Activated naive CD8-positive, alpha-beta T cell treated with anti-CD3 and anti-CD28 coated beads, Interleukin-2, amount 50 U/mL, for 24 hours (primary cell): ENCODE results near the gene KRT37.
A peak's percentile ranks its signal among the peaks of the same experiment; 100 is the strongest.

Source experiments
- ATAC-seq: fragments of 150-1000 bp; cut with Tn5 transposase; one replicate; pipeline ENCODE4 v1.10.0; 2021
- DNase-seq: peaks from one replicate; pipeline ENCODE4 v3.0.0; 2021
- H3K27ac Mint-ChIP-seq: one replicate; pipeline ENCODE4 v1.8.0; 2021; ENCODE audit warnings: mild to moderate bottlenecking, mixed read lengths
- H3K27me3 Mint-ChIP-seq: one replicate; pipeline ENCODE4 v1.8.0; 2021; ENCODE audit warnings: mixed read lengths
- H3K36me3 Mint-ChIP-seq: one replicate; pipeline ENCODE4 v1.8.0; 2021; ENCODE audit warnings: low read depth, mixed read lengths
- H3K4me1 Mint-ChIP-seq: one replicate; pipeline ENCODE4 v1.8.0; 2021; ENCODE audit warnings: mixed read lengths
- H3K4me3 Mint-ChIP-seq: one replicate; pipeline ENCODE4 v1.8.0; 2021; ENCODE audit warnings: mild to moderate bottlenecking, moderate library complexity, mixed read lengths
- H3K9me3 Mint-ChIP-seq: one replicate; pipeline ENCODE4 v1.8.0; 2021; ENCODE audit warnings: mixed read lengths

KRT37 gene

GRCh38 chr17:41421116-41421515 lies 3.3 kb downstream of the KRT37 start:
- DNase-seq (no peak), ATAC-seq (no peak)
- H3K4me3 Mint-ChIP-seq = no peak overlapping the region
- H3K27me3 Mint-ChIP-seq = no peaks in the 10 kb centered on the region
- no peaks in the 10 kb centered on the region for H3K4me1 Mint-ChIP-seq
- no peak overlapping the region for H3K27ac Mint-ChIP-seq
- no peaks in the 10 kb centered on the region for H3K36me3 Mint-ChIP-seq
- no peaks in the 10 kb centered on the region for H3K9me3 Mint-ChIP-seq

GRCh38 chr17:41420134-41420533 lies 4.3 kb downstream of the KRT37 start:
- Mint-ChIP-seq H3K4me3 (no peak overlapping the region), H3K4me1 (no peaks in the 10 kb centered on the region), H3K27ac (no peak overlapping the region), H3K27me3 (no peaks in the 10 kb centered on the region), H3K9me3 (no peaks in the 10 kb centered on the region), H3K36me3 (no peaks in the 10 kb centered on the region)
- no peak for DNase-seq
- ATAC-seq = no peak

GRCh38 chr17:41419716-41420115 lies 4.7 kb downstream of the KRT37 start:
- no peak for ATAC-seq
- no peak overlapping the region for H3K4me3 Mint-ChIP-seq
- H3K27me3 Mint-ChIP-seq = no peaks in the 10 kb centered on the region
- no peaks in the 10 kb centered on the region for H3K9me3 Mint-ChIP-seq
- no peaks in the 10 kb centered on the region for H3K4me1 Mint-ChIP-seq
- H3K27ac Mint-ChIP-seq = no peak overlapping the region
- DNase-seq = no peak
- no peaks in the 10 kb centered on the region for H3K36me3 Mint-ChIP-seq

GRCh38 chr17:41418116-41418860 lies 6.1 kb downstream of the KRT37 start:
- no peak overlapping the region for H3K27ac Mint-ChIP-seq
- H3K36me3 Mint-ChIP-seq = no peaks in the 10 kb centered on the region
- no peaks in the 10 kb centered on the region for H3K27me3 Mint-ChIP-seq
- H3K4me1 Mint-ChIP-seq = no peaks in the 10 kb centered on the region
- ATAC-seq (no peak), DNase-seq (no peak)
- H3K4me3 Mint-ChIP-seq = no peak overlapping the region
- H3K9me3 Mint-ChIP-seq = no peaks in the 10 kb centered on the region

- Mint-ChIP-seq H3K9me3 (no peaks in the 10 kb centered on the region), H3K4me1 (no peaks in the 10 kb centered on the region), H3K27ac (no peak overlapping the region), H3K4me3 (no peak overlapping the region), H3K36me3 (no peaks in the 10 kb centered on the region), H3K27me3 (no peaks in the 10 kb centered on the region)
- ATAC-seq (peak; percentile 49), DNase-seq (no peak)
Observed at GRCh38 chr17:41417576-41418015, 6.8 kb downstream of the KRT37 start.

- no peaks in the 10 kb centered on the region for H3K36me3 Mint-ChIP-seq
- H3K9me3 Mint-ChIP-seq = no peaks in the 10 kb centered on the region
- DNase-seq (no peak), ATAC-seq (no peak)
- no peaks in the 10 kb centered on the region for H3K27me3 Mint-ChIP-seq
- no peak overlapping the region for H3K27ac Mint-ChIP-seq
- no peaks in the 10 kb centered on the region for H3K4me1 Mint-ChIP-seq
- no peak overlapping the region for H3K4me3 Mint-ChIP-seq
Observed at GRCh38 chr17:41417127-41417526, 7.3 kb downstream of the KRT37 start.

GRCh38 chr17:41416479-41416878 lies 7.9 kb downstream of the KRT37 start:
- Mint-ChIP-seq H3K27ac (no peak overlapping the region), H3K27me3 (no peaks in the 10 kb centered on the region), H3K9me3 (no peaks in the 10 kb centered on the region), H3K4me3 (no peak overlapping the region), H3K4me1 (no peaks in the 10 kb centered on the region), H3K36me3 (no peaks in the 10 kb centered on the region)
- no peak for ATAC-seq
- DNase-seq = no peak

- DNase-seq = no peak
- Mint-ChIP-seq H3K4me1 (no peaks in the 10 kb centered on the region), H3K4me3 (no peak overlapping the region), H3K27me3 (no peaks in the 10 kb centered on the region), H3K36me3 (no peaks in the 10 kb centered on the region), H3K27ac (no peak overlapping the region), H3K9me3 (no peaks in the 10 kb centered on the region)
- no peak for ATAC-seq
Observed at GRCh38 chr17:41415833-41416335, 8.5 kb downstream of the KRT37 start.

- ATAC-seq = no peak
- H3K4me3 Mint-ChIP-seq = no peak overlapping the region
- no peaks in the 10 kb centered on the region for H3K9me3 Mint-ChIP-seq
- no peaks in the 10 kb centered on the region for H3K4me1 Mint-ChIP-seq
- H3K27ac Mint-ChIP-seq = no peak overlapping the region
- no peak for DNase-seq
- no peaks in the 10 kb centered on the region for H3K27me3 Mint-ChIP-seq
- no peaks in the 10 kb centered on the region for H3K36me3 Mint-ChIP-seq
Observed at GRCh38 chr17:41415411-41415810, 9.0 kb downstream of the KRT37 start.

GRCh38 chr17:41413982-41414381 lies 10.4 kb downstream of the KRT37 start:
- no peak overlapping the region for H3K4me3 Mint-ChIP-seq
- no peak for ATAC-seq
- H3K9me3 Mint-ChIP-seq = no peaks in the 10 kb centered on the region
- H3K36me3 Mint-ChIP-seq = no peaks in the 10 kb centered on the region
- H3K27me3 Mint-ChIP-seq = peaks cover 2% of the 10 kb centered on the region
- peaks cover 5% of the 10 kb centered on the region for H3K4me1 Mint-ChIP-seq
- H3K27ac Mint-ChIP-seq = no peak overlapping the region
- DNase-seq = no peak

GRCh38 chr17:41413353-41413957 lies 10.9 kb downstream of the KRT37 start:
- Mint-ChIP-seq H3K27ac (no peak overlapping the region), H3K4me1 (peaks cover 7% of the 10 kb centered on the region), H3K4me3 (no peak overlapping the region), H3K36me3 (no peaks in the 10 kb centered on the region), H3K27me3 (peaks cover 2% of the 10 kb centered on the region), H3K9me3 (no peaks in the 10 kb centered on the region)
- ATAC-seq (no peak), DNase-seq (no peak)

GRCh38 chr17:41411072-41411840 lies 13.1 kb downstream of the KRT37 start:
- no peak overlapping the region for H3K27ac Mint-ChIP-seq
- no peak for ATAC-seq

GRCh38 chr17:41407226-41407625 lies 17.2 kb downstream of the KRT37 start:
- H3K4me1 Mint-ChIP-seq = peaks cover 39% of the 10 kb centered on the region
- peaks cover 2% of the 10 kb centered on the region for H3K27me3 Mint-ChIP-seq
- ATAC-seq (no peak), DNase-seq (no peak)
- no peak overlapping the region for H3K4me3 Mint-ChIP-seq
- no peaks in the 10 kb centered on the region for H3K36me3 Mint-ChIP-seq
- H3K27ac Mint-ChIP-seq = no peak overlapping the region
- no peaks in the 10 kb centered on the region for H3K9me3 Mint-ChIP-seq

More at GRCh38 chr17:41411072-41411840, 13.1 kb downstream of the KRT37 start:
- Mint-ChIP-seq H3K4me3 (no peak overlapping the region), H3K36me3 (no peaks in the 10 kb centered on the region), H3K4me1 (peaks cover 7% of the 10 kb centered on the region), H3K9me3 (no peaks in the 10 kb centered on the region), H3K27me3 (peaks cover 2% of the 10 kb centered on the region)
- no peak for DNase-seq

- H3K4me1 Mint-ChIP-seq = peaks cover 41% of the 10 kb centered on the region
- ATAC-seq = no peak
- H3K27ac Mint-ChIP-seq = no peak overlapping the region
- H3K4me3 Mint-ChIP-seq = no peak overlapping the region
- peaks cover 6% of the 10 kb centered on the region for H3K27me3 Mint-ChIP-seq
- no peaks in the 10 kb centered on the region for H3K36me3 Mint-ChIP-seq
- DNase-seq = no peak
- no peaks in the 10 kb centered on the region for H3K9me3 Mint-ChIP-seq
Observed at GRCh38 chr17:41406205-41406604, 18.2 kb downstream of the KRT37 start.
